Measurements from ENCODE around the gene SEC24C.
"Not testable (repeated sequence)": the region's sequence is repeated elsewhere in the genome, so short reads cannot be mapped to it uniquely, and the experiment has no call there.

Gene SEC24C

DNA sequence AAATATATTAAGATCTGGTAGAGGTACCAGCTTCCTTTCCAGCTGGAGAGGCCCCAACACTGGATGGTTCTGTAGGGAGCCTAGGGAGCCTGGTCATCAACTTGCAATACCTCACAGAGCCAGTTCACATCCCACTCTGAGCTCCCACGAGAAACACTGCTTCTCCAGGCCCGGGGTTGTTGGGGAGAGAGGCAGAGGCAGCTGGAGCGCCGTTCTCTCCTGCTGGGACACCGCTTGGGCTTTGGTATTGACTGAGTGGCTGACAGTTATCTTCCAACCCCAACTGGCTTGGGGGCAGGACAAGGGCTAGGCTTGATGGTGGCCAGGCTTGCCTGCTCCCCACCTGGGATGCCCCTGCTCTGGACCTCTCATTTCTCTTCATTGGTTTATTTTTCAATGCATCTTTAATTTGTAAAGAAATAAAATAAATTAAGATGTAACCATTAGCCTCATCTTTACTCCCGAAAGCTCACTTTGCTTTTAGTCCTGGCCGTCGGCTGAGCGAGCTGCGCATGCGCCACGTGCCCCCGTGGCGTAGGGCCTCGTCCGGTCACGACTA is 27.6 kb downstream of the SEC24C start:
- FAIRE-seq (no peak), DNase-seq (ENCODE audit: low spot score) (no peak)

DNA sequence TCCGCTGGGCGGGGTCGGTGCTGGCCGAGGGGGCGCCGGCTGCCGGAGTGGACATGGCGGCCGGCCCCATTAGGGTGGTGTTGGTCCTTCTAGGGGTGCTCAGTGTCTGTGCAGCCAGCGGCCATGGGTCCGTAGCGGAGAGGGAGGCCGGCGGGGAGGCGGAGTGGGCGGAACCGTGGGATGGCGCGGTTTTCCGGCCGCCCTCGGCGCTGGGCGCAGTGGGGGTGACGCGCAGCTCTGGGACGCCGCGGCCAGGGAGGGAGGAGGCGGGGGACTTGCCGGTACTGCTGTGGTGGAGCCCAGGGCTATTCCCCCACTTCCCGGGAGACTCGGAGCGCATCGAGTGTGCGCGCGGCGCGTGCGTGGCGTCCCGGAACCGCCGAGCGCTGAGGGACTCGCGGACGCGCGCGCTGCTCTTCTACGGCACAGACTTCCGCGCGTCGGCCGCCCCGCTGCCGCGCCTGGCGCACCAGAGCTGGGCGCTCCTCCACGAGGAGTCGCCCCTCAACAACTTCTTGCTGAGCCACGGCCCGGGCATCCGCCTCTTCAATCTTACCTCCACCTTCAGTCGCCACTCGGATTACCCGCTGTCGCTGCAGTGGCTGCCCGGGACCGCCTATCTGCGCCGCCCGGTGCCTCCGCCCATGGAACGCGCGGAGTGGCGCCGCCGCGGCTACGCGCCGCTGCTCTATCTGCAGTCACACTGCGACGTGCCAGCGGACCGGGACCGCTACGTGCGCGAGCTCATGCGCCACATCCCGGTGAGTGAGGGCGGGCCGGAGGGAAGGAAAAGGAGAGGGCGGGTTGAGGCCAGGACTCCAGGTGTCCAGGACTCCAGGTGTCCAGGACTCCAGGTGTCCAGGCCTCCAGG is 28.3 kb downstream of the SEC24C start:
- no peak for FAIRE-seq
- DNase-seq (ENCODE audit: low spot score) = peak; percentile 81

DNA sequence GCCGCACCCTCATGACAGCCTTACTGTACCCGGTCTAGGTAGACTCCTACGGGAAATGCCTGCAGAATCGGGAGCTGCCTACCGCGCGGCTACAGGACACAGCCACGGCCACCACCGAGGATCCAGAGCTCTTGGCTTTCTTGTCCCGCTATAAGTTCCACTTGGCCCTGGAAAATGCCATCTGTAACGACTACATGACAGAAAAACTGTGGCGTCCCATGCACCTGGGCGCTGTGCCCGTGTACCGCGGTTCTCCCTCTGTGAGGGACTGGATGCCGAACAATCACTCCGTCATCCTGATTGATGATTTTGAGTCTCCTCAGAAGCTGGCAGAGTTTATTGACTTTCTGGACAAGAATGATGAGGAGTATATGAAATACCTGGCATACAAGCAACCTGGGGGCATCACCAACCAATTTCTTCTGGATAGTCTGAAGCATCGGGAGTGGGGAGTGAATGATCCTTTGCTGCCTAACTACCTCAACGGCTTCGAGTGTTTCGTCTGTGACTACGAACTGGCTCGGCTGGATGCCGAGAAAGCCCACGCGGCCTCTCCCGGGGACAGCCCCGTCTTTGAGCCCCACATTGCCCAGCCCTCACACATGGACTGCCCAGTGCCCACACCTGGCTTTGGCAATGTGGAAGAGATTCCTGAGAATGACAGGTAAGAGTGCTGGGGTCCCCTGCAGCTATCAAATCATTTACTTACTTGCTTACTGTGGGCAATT is 29.1 kb downstream of the SEC24C start:
- no peak for DNase-seq (ENCODE audit: low spot score)
- FAIRE-seq = no peak

DNA sequence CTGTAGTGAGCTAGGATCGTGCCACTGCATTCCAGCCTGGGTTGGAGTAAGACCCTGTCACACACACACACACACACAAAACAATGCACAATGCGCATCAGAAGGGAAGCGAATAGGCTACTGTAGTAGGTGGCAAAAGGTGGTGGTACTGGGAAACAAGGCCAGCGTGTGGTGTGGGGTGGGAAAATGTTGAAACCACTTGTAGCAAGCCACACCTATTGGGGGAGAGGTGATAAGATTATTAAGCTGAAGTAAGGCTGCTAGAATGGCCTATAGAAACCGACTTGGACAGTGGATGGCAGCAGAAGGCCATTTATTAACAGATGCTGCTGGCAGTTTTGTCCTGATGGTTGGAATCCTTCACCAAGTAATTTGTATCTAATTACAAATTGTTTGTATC is 30.5 kb downstream of the SEC24C start:
- DNase-seq (ENCODE audit: low spot score) (peak; percentile 28), FAIRE-seq (peak; percentile 14)

DNA sequence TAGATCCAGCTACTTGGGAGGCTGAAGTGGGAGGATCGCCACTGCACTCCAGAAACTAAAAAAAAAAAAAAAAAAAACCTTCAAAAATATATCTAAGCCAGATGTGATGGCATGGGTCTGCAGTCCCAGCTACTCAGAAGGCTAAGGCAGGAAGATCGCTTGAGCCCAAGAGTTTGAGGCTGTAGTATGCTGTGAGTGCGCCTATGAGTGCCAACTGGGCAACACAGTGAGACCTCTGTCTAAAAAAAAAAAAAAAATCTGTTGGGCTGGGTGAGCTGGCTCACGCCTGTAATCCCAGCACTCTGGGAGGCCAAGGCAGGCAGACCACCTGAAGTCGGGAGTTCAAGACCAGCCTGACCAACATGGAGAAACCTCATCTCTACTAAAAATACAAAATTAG is 34.8 kb downstream of the SEC24C start:
- no peak for DNase-seq (ENCODE audit: low spot score)
- no peak for FAIRE-seq

DNA sequence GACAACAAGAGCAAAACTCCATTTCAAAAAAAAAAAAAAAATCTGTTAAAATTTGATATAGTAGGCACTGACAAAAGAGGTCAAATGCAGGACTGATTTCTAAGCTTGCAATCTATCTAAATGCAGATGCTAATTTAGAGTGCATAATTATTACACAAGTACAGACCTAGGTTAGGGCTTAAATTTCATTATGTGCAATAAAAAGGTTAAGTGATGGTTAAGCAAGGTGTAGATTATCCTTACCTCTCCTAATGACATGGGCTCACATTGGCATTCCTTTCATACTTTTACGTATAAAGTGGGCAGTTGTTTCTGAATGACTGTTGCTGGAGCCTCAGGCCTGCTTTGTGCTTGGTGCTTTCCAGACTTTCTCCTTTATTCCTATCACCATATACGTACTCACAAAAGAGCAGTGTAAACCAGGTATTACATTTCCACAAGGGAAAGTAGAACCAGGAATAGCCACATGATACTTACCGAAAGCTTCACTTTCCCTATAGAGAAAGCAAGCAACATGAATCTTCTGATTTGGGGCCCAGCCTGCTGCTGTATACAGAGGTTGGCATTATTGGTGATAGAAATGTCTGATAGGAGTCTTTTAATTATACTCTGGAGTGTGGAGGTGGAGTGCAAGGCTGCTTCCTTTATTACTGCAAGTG is 35.5 kb downstream of the SEC24C start:
- DNase-seq (ENCODE audit: low spot score) = no peak
- no peak for FAIRE-seq

DNA sequence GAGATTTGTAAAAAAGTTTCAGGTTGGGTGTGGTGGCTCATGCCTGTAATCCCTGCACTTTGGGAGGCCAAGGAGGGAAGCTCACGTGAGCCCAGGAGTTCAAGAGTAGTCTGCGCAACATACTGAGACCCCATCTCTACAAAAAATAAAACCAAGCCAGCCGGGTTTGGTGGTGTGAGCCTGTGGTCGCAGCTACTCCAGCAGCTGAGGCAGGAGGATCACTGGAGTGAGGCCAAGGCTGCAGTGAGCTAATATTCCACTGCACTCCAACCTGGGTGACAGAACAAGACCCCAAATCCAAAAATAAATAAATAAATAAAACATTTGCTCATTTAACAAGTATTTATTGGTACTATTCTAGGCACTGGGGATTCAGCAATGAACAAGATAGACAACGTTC is 36.1 kb downstream of the SEC24C start:
- DNase-seq (ENCODE audit: low spot score) = no peak
- FAIRE-seq = no peak

DNA sequence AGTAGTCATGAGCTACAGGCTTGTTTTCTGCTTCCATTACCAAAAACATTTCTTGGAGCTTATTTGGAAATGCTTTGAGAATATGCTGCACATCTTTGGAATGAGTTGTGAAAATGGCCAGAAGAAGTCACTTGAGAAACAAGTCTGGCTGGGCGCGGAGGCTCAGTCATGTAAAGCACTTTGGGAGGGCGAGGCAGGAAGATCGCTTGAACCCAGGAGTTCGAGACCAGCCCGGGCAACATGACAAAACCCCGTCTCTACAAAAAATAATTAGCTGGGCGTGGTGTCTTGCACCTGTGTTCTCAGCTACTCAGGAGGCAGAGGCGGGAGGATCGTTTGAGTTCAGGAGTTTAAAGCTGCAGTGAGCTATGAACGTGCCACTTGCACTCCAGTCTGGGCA is 36.8 kb downstream of the SEC24C start:
- DNase-seq (ENCODE audit: low spot score) (no peak), FAIRE-seq (no peak)

DNA sequence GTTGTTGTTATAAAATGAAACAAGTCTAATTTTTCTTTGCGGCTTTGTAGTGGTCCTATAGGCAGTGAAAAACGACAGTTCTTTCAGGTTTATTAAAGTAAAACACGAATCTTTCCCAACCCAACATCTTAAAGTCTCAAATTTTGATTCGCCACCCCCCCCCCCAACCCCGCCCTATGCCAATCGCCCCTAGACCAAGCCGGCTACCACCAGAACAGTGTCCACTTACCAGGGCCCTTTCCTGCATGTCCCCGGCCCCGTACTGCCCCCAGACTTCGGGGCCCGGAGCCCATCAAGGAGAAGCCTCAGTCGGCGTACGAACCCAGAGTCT is 37.3 kb downstream of the SEC24C start:
- no peak for FAIRE-seq

DNA sequence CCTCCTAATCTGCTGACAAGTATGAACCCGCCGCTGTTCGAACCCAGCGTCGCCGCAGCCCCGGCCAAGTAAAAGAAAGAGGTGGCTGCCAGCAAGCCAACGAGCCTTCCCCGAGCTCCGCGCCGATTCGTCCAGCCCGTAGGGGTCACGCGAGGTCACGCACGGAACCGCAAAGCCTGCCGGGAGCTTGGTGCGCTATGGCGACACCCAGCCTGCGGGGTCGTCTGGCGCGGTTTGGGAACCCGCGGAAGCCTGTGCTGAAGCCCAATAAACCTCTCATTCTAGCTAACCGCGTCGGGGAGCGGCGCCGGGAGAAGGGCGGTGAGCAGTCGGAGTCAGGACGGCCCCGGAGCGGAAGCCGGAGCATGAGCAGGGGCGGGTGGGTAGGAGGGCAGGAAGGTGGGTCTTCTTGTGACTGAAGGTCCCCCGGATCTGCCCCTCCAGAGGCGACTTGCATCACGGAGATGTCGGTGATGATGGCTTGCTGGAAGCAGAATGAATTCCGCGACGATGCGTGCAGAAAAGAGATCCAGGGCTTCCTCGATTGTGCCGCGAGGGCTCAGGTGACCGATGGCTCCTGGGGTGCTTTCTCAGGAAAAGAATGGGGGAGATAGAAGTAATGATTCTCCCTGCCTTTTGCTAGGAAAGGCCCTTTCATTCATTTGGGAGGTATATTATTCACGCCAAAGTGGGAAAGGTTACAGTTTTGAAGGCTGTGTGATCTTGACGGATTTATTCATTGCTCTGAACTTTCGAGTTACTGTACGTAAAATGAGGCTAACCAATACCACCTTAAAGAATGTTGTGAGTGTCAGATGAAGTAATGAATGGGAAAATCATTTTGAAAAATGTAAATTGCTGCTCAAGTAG is 37.9 kb downstream of the SEC24C start, which contains the start of gene CHCHD1:
TSS of gene CHCHD1 (plus strand) at position 170 of the 870 bp plus-strand sequence. CDS start at position 198, 28 bp downstream.
- DNase-seq (ENCODE audit: low spot score) = peak; percentile 68
- no peak for FAIRE-seq

More for the DNA sequence above, 37.3 kb downstream of the SEC24C start:
- no peak for DNase-seq (ENCODE audit: low spot score)

DNA sequence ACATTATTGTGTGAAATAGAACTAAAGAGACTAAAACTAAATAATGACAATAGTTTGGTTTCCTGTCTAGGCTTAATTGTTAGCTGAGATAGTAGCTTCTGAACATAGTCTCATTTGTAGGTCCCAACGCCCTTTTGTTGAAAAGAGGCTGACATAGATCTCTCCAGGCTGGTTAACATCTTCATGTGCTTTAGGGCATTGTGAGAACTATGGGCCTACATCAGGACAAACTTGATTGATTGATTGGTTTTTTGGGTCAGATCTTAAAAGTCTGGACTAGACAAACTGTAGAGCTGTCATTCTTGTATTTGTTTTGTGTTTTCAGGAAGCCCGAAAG is 38.5 kb downstream of the SEC24C start:
- no peak for DNase-seq (ENCODE audit: low spot score)
- FAIRE-seq = no peak

DNA sequence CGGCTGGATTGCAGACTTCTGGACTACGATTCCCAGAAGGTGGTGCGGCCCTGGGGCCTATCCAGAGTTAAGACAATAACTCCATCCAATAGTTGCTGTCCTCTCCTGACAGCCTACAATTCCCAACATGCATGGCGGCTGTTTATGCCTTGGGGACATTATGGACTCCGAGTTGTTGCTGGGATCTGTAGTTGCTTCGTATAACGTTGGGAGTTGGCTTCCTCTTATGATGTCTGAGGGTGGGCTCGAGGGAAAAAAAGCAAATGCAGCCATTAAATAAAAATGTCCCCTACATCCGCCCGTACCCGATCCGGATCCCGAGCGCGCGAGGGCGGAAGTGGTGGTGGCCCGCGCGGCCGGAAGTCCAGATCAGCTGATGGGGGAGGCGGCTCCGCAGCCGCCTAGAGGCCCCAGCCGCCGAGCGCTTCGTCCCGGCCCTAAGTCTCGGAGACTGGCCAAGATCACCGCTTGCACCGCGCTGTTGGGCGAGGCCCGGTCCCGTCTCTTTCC is 41.1 kb downstream of the SEC24C start, which contains the start of gene ZSWIM8:
TSS of gene ZSWIM8 (plus strand) at position 396 of the 510 bp plus-strand sequence. CDS start 273 bp downstream, outside the sequence.
- FAIRE-seq (peak; percentile 88), DNase-seq (ENCODE audit: low spot score) (peak; percentile 82)

DNA sequence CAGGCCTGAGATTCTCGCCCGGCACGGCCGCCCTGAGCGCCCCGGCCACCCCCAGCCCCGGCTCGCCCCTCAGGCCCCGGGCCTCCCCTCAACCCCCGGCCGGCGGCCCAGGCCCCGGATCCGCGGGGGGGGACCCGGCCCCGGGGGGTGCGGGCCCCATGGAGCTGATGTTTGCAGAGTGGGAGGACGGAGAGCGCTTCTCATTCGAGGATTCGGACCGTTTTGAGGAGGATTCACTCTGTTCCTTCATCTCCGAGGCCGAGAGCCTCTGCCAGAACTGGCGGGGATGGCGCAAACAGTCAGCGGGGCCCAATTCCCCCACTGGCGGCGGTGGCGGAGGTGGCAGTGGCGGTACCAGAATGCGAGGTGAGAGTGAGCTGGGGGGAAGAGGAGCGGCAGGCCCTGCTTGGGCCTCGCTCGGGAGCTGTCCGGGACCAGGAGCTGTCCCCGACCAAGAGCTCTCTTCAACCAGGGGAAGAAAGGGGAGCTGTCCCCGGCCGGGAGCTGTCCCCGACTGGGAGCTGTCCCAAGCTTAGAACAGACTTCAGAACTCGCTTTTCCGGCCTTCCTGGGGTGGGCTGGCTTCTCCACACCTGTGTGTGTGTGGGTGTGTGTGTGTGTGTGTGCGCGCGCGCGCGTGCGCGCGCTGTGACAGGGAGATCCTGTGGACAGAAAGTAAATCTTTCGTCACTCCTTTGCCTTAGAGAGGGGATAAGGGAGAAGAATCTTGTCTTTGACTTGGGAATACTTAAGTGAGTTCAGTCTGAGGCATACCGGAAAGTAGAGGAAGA is 41.7 kb downstream of the SEC24C start:
- DNase-seq (ENCODE audit: low spot score) (peak; percentile 13), FAIRE-seq (no peak)

DNA sequence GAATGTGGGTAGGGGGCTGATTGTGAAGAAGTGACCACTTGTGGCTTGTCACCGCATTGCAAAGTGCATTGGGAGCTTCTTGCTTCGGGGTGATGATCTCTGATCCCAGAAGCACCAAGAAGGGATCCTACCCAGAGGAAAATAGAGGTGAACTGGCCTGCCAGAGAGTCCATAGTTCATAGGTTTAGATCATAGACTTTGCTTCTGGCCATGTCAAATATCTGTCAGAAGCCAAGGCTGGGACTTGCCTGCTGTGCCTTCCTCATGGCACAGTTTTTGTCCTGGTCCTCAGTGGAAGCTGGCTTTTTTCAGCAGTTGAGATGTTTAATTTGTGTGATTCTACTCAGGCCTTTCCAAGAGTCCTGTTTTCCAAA is 42.3 kb downstream of the SEC24C start:
- DNase-seq (ENCODE audit: low spot score) (no peak), FAIRE-seq (no peak)

DNA sequence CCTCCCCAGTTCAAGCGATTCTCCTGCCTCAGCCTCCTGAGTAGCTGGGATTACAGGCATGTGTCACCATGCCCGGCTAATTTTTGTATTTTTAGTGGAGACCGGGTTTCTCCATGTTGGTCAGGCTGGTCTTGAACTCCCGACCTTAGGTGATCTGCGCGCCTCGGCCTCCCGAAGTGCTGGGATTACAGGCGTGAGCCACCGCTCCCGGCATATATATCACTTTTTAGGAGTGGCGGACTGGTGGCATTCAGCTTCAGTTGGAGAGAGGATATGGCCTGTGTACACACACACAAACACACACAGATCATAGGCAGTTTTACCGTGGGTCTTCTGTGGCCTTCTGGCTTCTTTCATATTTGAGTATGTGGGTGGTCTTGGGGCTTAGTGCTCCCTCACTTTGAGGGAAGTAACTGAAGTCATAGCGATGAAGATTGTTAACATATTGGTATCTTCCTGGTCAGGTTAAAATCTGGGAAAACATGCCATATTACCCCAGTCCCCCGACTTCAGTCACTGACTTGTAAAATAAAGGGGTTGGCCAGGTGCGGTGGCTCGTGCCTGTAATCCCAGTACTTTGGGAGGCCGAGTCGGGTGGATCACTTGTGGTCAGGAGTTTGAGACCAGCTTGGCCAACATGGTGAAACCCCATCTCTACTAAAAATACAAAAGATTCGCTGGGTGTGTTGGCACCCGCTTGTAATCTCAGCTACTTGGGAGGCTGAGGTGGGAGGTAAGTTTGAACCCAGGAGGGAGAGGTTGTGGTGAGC is 43.0 kb downstream of the SEC24C start:
- FAIRE-seq; DNase-seq (ENCODE audit: low spot score): not testable (repeated sequence)

DNA sequence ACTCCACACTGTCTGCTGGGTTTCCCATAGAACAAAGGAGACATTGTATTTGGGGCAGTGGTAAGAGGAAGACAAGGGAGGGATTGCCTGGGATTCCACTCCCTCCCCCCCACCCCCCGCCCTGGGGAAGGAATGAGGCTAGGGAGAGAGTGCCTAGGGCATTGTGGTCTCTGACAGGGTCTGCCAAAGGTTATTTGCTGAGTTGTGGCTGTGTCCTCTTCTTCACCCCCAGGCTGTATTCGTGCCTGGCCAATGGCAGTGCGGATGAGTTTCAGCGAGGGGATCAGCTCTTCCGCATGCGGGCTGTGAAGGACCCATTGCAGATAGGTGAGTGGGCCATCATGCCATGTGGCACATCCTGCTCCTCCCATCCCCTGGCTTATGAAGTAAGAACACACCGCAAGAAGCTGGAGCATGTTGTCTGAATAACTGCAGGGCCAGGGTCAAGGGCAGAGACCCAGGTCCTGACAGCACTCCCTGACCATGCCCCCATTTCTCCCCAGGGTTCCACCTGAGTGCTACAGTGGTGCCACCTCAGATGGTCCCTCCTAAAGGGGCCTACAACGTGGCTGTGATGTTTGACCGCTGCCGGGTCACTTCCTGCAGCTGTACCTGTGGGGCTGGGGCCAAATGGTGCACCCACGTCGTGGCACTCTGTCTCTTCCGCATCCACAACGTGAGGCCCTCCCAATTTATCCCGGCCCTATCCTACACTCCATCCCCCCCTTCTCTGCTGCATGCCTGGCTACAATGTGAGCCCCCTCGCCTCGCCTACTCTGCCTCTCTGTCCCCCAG is 44.9 kb downstream of the SEC24C start:
- no peak for DNase-seq (ENCODE audit: low spot score)
- FAIRE-seq = no peak

DNA sequence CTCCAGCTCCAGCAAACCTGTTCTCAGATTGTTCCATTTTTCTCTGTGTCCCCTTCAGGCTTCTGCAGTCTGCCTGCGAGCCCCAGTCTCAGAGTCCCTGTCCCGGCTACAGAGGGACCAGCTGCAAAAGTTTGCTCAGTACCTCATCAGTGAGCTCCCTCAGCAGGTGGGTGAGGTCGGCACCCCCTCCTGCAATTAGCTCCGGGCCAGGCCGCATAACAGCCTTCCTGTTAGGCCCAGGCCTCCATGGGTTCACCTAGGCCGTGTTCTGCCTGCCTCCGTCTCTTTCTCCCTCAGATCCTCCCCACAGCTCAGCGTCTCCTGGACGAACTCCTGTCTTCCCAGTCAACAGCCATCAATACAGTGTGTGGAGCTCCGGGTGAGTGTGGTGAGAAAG is 45.5 kb downstream of the SEC24C start:
- no peak for DNase-seq (ENCODE audit: low spot score)

More for the DNA sequence above, 45.5 kb downstream of the SEC24C start:
- FAIRE-seq = no peak

All from RCC 7860 (cell line).